Measurements from ENCODE around the gene ZNF143. TPM values are rescaled to one million over a fixed set of nuclear protein-coding genes. Genes with fewer than 3 reads are reported as not detected.

ZNF143 gene
- total and polyA plus RNA-seq, 10 of the 15 experiments (the other 5 are each of a cell fraction or from before 2014, with no cell fraction given): 13.6 to 48.7 (median 19.4) TPM

- peak; percentile 79; the same call in 1 of the 2 replicates for TF ChIP-seq CBX5 (IDR thresholded peaks at IDR 0.05; ENCODE audit: low read depth)
- TF ChIP-seq BACH1 (IDR thresholded peaks at IDR 0.05; ENCODE audit: borderline replicate concordance): peak; percentile 73
- peak; percentile 54 for TF ChIP-seq MXI1 (IDR thresholded peaks at IDR 0.05; ENCODE audit: low read depth, low read length)
- 0 out of 2 replicates have a peak, but pooled peaks have one; percentile 46 for TF ChIP-seq ELK1 (IDR thresholded peaks at IDR 0.05; ENCODE audit: low read depth, low read length)
- TF ChIP-seq RB1 (IDR thresholded peaks at IDR 0.05; ENCODE audit: borderline replicate concordance): peak; percentile 50; the same call in 1 of the 2 replicates
- no peak; the same call in 1 of the 2 replicates for TF ChIP-seq EED (IDR thresholded peaks at IDR 0.05; ENCODE audit: low read depth)
- TF ChIP-seq POU2F2 (IDR thresholded peaks at IDR 0.05; ENCODE audit: borderline replicate concordance, low read depth, low read length): peak; percentile 78; the same call in 2 of the 3 replicates
- TF ChIP-seq NFYA (IDR thresholded peaks at IDR 0.05; ENCODE audit: borderline replicate concordance, low read depth, low read length): peak; percentile 80
- TF ChIP-seq NKRF (conservative IDR thresholded peaks at IDR 0.05): peak; percentile 65
- TF ChIP-seq E2F4 (IDR thresholded peaks at IDR 0.05; ENCODE audit: low read depth, low read length): no peak
- peak; percentile 93 for TF ChIP-seq IKZF1 (conservative IDR thresholded peaks at IDR 0.05)
- TF ChIP-seq SUZ12 (IDR thresholded peaks at IDR 0.05; ENCODE audit: unreplicated experiment): no peak
- TF ChIP-seq RELA (IDR thresholded peaks at IDR 0.05; ENCODE audit: borderline replicate concordance, partially characterized antibody): peak; percentile 59
- peak; percentile 95 for TF ChIP-seq ZBTB40 (IDR thresholded peaks at IDR 0.05; ENCODE audit: borderline replicate concordance)
- peak; percentile 35; the same call in 1 of the 2 replicates for TF ChIP-seq MEF2A (IDR thresholded peaks at IDR 0.05; ENCODE audit: insufficient read depth, low read depth, low read length)
- TF ChIP-seq SRF (IDR thresholded peaks at IDR 0.05; ENCODE audit: low read depth in 2 of 2, low read length in 2 of 2): 0 out of 4 replicates have a peak, but pooled peaks of 1 of the 2 experiments have one; percentile 32
- peak; percentile 72; the same call in 1 of the 2 replicates for TF ChIP-seq CHD1 (IDR thresholded peaks at IDR 0.05; ENCODE audit: low read depth, low read length)
- peak; percentile 89 for TF ChIP-seq KLF5 (IDR thresholded peaks at IDR 0.05; ENCODE audit: partially characterized antibody)
- TF ChIP-seq MLLT1 (IDR thresholded peaks at IDR 0.05): 0 out of 2 replicates have a peak, but pooled peaks have one; percentile 72
These were observed at the start of gene ZNF143 (continued) for GRCh38 chr11:9460322-9461062.
